ENCODE data around the gene TNKS1BP1. TPM values are rescaled to one million over a fixed set of nuclear protein-coding genes. Genes with fewer than 3 reads are reported as not detected.

Gene TNKS1BP1
- polyA plus RNA-seq, 1 of the 3 experiments (the other 2 are of a cell fraction): 43.3 TPM

DNA sequence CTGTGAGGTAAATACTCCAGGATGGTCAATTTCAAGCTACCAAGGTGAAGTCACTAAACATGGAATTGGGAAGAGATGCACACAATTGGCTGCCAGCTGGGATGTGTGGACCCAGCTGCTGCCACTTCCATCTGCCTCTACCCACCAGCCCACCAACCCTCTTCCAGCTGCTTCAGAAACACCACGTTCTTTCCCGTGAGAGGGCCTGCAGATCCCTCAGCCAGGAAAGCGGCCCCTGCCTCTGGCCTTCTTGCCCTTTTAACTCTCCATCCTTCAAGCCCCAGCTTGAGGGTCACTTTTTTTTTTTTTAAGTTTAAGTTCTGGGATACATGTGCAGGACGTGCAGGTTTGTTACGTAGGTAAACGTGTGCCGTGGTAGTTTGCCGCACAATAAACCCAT lies 36.2 kb upstream of the TNKS1BP1 start (continued):
- TF ChIP-seq EP300 (IDR thresholded peaks at IDR 0.05; ENCODE audit: borderline replicate concordance in 1 of 2, low read depth in 1 of 2, low read length in 1 of 2): no peak
- TF ChIP-seq GABPA (IDR thresholded peaks at IDR 0.05; ENCODE audit: low read depth): no peak
- TF ChIP-seq RCOR1 (IDR thresholded peaks at IDR 0.05; ENCODE audit: low read length): no peak
- no peak for TF ChIP-seq CHD2 (IDR thresholded peaks at IDR 0.05; ENCODE audit: low read length, partially characterized antibody)
- no peak for TF ChIP-seq YY1 (IDR thresholded peaks at IDR 0.05; ENCODE audit: low read depth)
- no peak for TF ChIP-seq TEAD4 (IDR thresholded peaks at IDR 0.05; ENCODE audit: borderline replicate concordance, insufficient read depth)
- TF ChIP-seq, protein P1, sequence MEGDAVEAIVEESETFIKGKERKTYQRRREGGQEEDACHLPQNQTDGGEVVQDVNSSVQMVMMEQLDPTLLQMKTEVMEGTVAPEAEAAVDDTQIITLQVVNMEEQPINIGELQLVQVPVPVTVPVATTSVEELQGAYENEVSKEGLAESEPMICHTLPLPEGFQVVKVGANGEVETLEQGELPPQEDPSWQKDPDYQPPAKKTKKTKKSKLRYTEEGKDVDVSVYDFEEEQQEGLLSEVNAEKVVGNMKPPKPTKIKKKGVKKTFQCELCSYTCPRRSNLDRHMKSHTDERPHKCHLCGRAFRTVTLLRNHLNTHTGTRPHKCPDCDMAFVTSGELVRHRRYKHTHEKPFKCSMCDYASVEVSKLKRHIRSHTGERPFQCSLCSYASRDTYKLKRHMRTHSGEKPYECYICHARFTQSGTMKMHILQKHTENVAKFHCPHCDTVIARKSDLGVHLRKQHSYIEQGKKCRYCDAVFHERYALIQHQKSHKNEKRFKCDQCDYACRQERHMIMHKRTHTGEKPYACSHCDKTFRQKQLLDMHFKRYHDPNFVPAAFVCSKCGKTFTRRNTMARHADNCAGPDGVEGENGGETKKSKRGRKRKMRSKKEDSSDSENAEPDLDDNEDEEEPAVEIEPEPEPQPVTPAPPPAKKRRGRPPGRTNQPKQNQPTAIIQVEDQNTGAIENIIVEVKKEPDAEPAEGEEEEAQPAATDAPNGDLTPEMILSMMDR (IDR thresholded peaks at IDR 0.05): no peak
- TF ChIP-seq RFX5 (IDR thresholded peaks at IDR 0.05; ENCODE audit: low read length): no peak
- TF ChIP-seq SIN3A (IDR thresholded peaks at IDR 0.05; ENCODE audit: borderline replicate concordance, low read depth, low read length): no peak
- TF ChIP-seq, protein P2, sequence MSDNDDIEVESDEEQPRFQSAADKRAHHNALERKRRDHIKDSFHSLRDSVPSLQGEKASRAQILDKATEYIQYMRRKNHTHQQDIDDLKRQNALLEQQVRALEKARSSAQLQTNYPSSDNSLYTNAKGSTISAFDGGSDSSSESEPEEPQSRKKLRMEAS (IDR thresholded peaks at IDR 0.05; ENCODE audit: low read depth): no peak
- TF ChIP-seq FOXJ3 (CRISPR knock-in tag; IDR thresholded peaks at IDR 0.05): no peak

DNA sequence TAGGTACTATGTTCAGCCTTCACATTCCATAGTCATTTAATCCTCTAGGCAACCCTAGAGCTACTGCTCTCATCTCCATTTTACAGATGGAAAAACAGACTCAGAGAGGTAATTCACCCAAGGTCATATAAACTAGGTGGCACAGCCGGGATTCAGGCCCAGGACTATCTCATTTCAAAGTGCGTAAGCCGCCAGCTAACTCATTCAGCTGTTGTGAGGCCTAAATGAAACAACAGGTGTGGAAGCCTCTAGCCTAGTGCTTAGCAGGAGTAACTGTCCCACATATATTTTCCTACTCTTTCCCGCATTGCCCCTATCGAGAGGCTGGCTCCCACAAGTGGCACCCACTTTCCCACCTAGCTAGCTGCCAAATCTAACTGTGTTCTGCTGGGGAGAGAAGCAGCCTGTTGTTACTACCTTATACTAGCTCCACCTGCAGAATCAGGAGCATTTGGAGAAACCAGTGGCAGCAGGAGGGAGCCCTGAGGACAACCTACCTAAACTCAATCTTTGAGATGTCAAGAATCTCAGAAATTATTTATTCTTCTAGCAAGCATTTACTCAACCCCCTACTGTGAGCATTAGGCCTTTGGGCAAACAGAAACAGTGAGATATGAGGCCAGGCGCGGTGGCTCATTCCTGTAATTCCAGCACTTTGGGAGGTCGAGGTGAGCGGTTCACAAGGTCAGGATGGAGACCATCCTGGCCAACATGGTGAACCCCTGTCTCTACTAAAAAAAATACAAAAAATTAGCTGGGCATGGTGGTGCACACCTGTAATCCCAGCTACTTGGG lies 35.3 kb upstream of the TNKS1BP1 start:
- no peak overlapping the region for H3K27ac ChIP-seq (ENCODE audit: low read depth in 2 of 2, low read length in 1 of 2)
- H3K79me2 ChIP-seq (ENCODE audit: insufficient read depth): no peaks in the 10 kb centered on the region
- no peaks in the 10 kb centered on the region for H4K20me1 ChIP-seq (ENCODE audit: insufficient read depth)
- ChIA-PET CTCF (interaction anchor here (0.6 to 7.1 kb wide), 6 partner anchors 10 to 253 kb away, joined by 3 to 33 read pairs (median 4); no protein-coding TSS in a partner anchor), POLR2A (no interaction called here)
- H3K27me3 ChIP-seq (ENCODE audit: insufficient read depth): peaks cover 12% of the 10 kb centered on the region; the same call in 1 of the 2 replicates
- H3K4me2 ChIP-seq: no peak overlapping the region
- 69% methylated on average over 9 of the region's 9 CpGs for WGBS (ENCODE audit: low lambda C conversion rate)
- no peak overlapping the region for H3K9ac ChIP-seq
- no peak for DNase-seq
- no peaks in the 10 kb centered on the region; a peak in 1 of 4 replicates for H3K4me1 ChIP-seq (ENCODE audit: control insufficient read depth in 1 of 2, insufficient read depth in 2 of 2, low read depth in 1 of 2, low read length in 1 of 2)
- no peaks in the 10 kb centered on the region for H3K9me3 ChIP-seq
- no peak overlapping the region for H3K4me3 ChIP-seq (ENCODE audit: low read depth in 2 of 2, low read length in 1 of 2)
- no peak for TF ChIP-seq RAD21 (IDR thresholded peaks at IDR 0.05; ENCODE audit: low read length)
- no peak for TF ChIP-seq YY1 (IDR thresholded peaks at IDR 0.05; ENCODE audit: low read depth)
- no peak for TF ChIP-seq GABPA (IDR thresholded peaks at IDR 0.05; ENCODE audit: low read depth)
- TF ChIP-seq RXRA (IDR thresholded peaks at IDR 0.05; ENCODE audit: borderline replicate concordance, low read depth): no peak
- TF ChIP-seq TEAD4 (IDR thresholded peaks at IDR 0.05; ENCODE audit: borderline replicate concordance, insufficient read depth): no peak
- TF ChIP-seq CHD2 (IDR thresholded peaks at IDR 0.05; ENCODE audit: low read length, partially characterized antibody): no peak
- no peak for TF ChIP-seq GATA2 (CRISPR knock-in tag; IDR thresholded peaks at IDR 0.05)
- TF ChIP-seq, protein P3, sequence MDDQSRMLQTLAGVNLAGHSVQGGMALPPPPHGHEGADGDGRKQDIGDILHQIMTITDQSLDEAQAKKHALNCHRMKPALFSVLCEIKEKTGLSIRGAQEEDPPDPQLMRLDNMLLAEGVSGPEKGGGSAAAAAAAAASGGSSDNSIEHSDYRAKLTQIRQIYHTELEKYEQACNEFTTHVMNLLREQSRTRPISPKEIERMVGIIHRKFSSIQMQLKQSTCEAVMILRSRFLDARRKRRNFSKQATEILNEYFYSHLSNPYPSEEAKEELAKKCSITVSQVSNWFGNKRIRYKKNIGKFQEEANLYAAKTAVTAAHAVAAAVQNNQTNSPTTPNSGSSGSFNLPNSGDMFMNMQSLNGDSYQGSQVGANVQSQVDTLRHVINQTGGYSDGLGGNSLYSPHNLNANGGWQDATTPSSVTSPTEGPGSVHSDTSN (IDR thresholded peaks at IDR 0.05): no peak
- TF ChIP-seq, protein P4, sequence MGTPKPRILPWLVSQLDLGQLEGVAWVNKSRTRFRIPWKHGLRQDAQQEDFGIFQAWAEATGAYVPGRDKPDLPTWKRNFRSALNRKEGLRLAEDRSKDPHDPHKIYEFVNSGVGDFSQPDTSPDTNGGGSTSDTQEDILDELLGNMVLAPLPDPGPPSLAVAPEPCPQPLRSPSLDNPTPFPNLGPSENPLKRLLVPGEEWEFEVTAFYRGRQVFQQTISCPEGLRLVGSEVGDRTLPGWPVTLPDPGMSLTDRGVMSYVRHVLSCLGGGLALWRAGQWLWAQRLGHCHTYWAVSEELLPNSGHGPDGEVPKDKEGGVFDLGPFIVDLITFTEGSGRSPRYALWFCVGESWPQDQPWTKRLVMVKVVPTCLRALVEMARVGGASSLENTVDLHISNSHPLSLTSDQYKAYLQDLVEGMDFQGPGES (IDR thresholded peaks at IDR 0.05; ENCODE audit: low read depth, low read length): no peak
- TF ChIP-seq FOXM1 (IDR thresholded peaks at IDR 0.05; ENCODE audit: low read depth): no peak
- no peaks in the 10 kb centered on the region for H3K36me3 ChIP-seq (replicated peaks in 1 of 2; ENCODE audit: control insufficient read depth in 1 of 2, insufficient read depth in 2 of 2, low read length in 1 of 2)
- no peaks in the 10 kb centered on the region for H3K9me2 ChIP-seq
- H3F3A ChIP-seq (replicated peaks; ENCODE audit: insufficient read depth): no peaks in the 10 kb centered on the region
- no peak overlapping the region for H2AFZ ChIP-seq (ENCODE audit: low read depth)
